Caki2 (cell line): ENCODE data around the gene IGFL2. TPM values are rescaled to one million over a fixed set of nuclear protein-coding genes. Genes with fewer than 3 reads are reported as not detected.
"Not testable (repeated sequence)": the region's sequence is repeated elsewhere in the genome, so short reads cannot be mapped to it uniquely, and the experiment has no call there.

Experiments
- DNase-seq: peaks from one replicate; pipeline ENCODE4 v3.0.0-alpha.2; 2015; ENCODE audit warnings: low read depth
- in situ Hi-C: cut with HindIII; loops from 2 replicates; pipeline ENCODE4 v1.10.0; 2016; ENCODE audit warnings: low sequenced_read_pairs, low pct_unique_long_range_greater_than_20kb, mixed read lengths
- total RNA-seq: library from RNA; depleted of rRNA; stranded (reverse); fragments of >200 nt; shearing (Covaris generic); gene quantifications from 2 replicates; pipeline ENCODE4 v1.2.3, GENCODE V29; 2014; ENCODE audit warnings: low replicate concordance

The IGFL2 gene
- total RNA-seq, 1 experiment from 2014 or later: not detected

- in situ Hi-C loops: no loop called here
- no peak for DNase-seq
These were observed 13.5 kb upstream of the IGFL2 start for GRCh38 chr19:46134527-46134926.

GRCh38 chr19:46137915-46138473 is 10.0 kb upstream of the IGFL2 start:
- DNase-seq: no peak
- in situ Hi-C loops: no loop called here

GRCh38 chr19:46141421-46141820 is 6.6 kb upstream of the IGFL2 start:
- in situ Hi-C loops: no loop called here
- DNase-seq: no peak

- DNase-seq: no peak
- in situ Hi-C loops: no loop called here
These were observed 5.7 kb upstream of the IGFL2 start for GRCh38 chr19:46142294-46142693.

GRCh38 chr19:46144756-46145155 is 3.3 kb upstream of the IGFL2 start:
- in situ Hi-C loops: no loop called here

GRCh38 chr19:46147166-46147740 is 785 bp upstream of the IGFL2 start:
- no peak for DNase-seq
- in situ Hi-C loops: no loop called here

More at GRCh38 chr19:46144756-46145155, 3.3 kb upstream of the IGFL2 start:
- DNase-seq: no peak

GRCh38 chr19:46150606-46151005 is 2.6 kb downstream of the IGFL2 start:
- no peak for DNase-seq
- in situ Hi-C loops: no loop called here

- no peak for DNase-seq
- in situ Hi-C loops: no loop called here
These were observed 7.2 kb downstream of the IGFL2 start for GRCh38 chr19:46155237-46155636.

GRCh38 chr19:46159418-46160232 is 11.6 kb downstream of the IGFL2 start:
- DNase-seq: peak; percentile 29
- in situ Hi-C loops: no loop called here

- no peak for DNase-seq
- in situ Hi-C loops: no loop called here
These were observed 12.3 kb downstream of the IGFL2 start for GRCh38 chr19:46160233-46160775.

GRCh38 chr19:46161642-46162257 is 13.7 kb downstream of the IGFL2 start:
- DNase-seq, in situ Hi-C loops: not testable (repeated sequence)

- in situ Hi-C loops: no loop called here
- DNase-seq: no peak
These were observed 14.7 kb downstream of the IGFL2 start for GRCh38 chr19:46162731-46163130.

GRCh38 chr19:46173886-46174480 is 25.9 kb downstream of the IGFL2 start:
- no peak for DNase-seq
- in situ Hi-C loops: no loop called here

- in situ Hi-C loops: no loop called here
- no peak for DNase-seq
These were observed 28.2 kb downstream of the IGFL2 start for GRCh38 chr19:46176116-46176860.

GRCh38 chr19:46179076-46179759 is 31.2 kb downstream of the IGFL2 start:
- in situ Hi-C loops: no loop called here

GRCh38 chr19:46180701-46181387 is 32.8 kb downstream of the IGFL2 start:
- DNase-seq: peak; percentile 95
- in situ Hi-C loops: no loop called here

More at GRCh38 chr19:46179076-46179759, 31.2 kb downstream of the IGFL2 start:
- DNase-seq: no peak

GRCh38 chr19:46181388-46181779 is 33.3 kb downstream of the IGFL2 start:
- DNase-seq: peak; percentile 68

More at GRCh38 chr19:46181388-46181779, 33.3 kb downstream of the IGFL2 start:
- in situ Hi-C loops: no loop called here
